ENCODE results near the gene ZNF480.
"Not testable (repeated sequence)": the region's sequence is repeated elsewhere in the genome, so short reads cannot be mapped to it uniquely, and the experiment has no call there.

ZNF480 gene

GRCh38 chr19:52336791-52337381, 39.9 kb downstream of the ZNF480 start:
- TF ChIP-seq POLR2AphosphoS5 (IDR thresholded peaks at IDR 0.05; ENCODE audit: low read depth) = no peak
- no peak for TF ChIP-seq REST (IDR thresholded peaks at IDR 0.05; ENCODE audit: insufficient replicate concordance, low read depth)
- no peak for TF ChIP-seq CTCF (IDR thresholded peaks at IDR 0.05; ENCODE audit: insufficient read depth, low read length)
- TF ChIP-seq GABPA (IDR thresholded peaks at IDR 0.05; ENCODE audit: low read depth) = no peak
- no peak for TF ChIP-seq SPI1 (IDR thresholded peaks at IDR 0.05; ENCODE audit: borderline replicate concordance, low read depth)
- Histone ChIP-seq H3K27ac (replicated peaks) (peak overlapping the region; percentile 96), H3K27me3 (ENCODE audit: insufficient read depth, poor library complexity, severe bottlenecking) (no peaks in the 10 kb centered on the region), H3K4me3 (replicated peaks; ENCODE audit: insufficient read depth, low read length) (peak overlapping the region; percentile 51)
- peak in 1 of 2 experiments; percentile 26 for DNase-seq (ENCODE audit: low read depth in 1 of 2, low spot score in 1 of 2)

- not testable (repeated sequence) for H3K4me3 ChIP-seq (replicated peaks; ENCODE audit: insufficient read depth, low read length); DNase-seq (ENCODE audit: low read depth in 1 of 2, low spot score in 1 of 2); H3K27ac ChIP-seq (replicated peaks)
These were observed 42.1 kb downstream of the ZNF480 start for GRCh38 chr19:52339022-52339421.

GRCh38 chr19:52343548-52343947, 46.6 kb downstream of the ZNF480 start:
- Histone ChIP-seq H3K4me3 (replicated peaks; ENCODE audit: insufficient read depth, low read length) (no peak overlapping the region), H3K27me3 (ENCODE audit: insufficient read depth, poor library complexity, severe bottlenecking) (no peaks in the 10 kb centered on the region), H3K27ac (replicated peaks) (no peak overlapping the region)
- peak in 1 of 2 experiments; percentile 8 for DNase-seq (ENCODE audit: low read depth in 1 of 2, low spot score in 1 of 2)
- TF ChIP-seq SPI1 (IDR thresholded peaks at IDR 0.05; ENCODE audit: borderline replicate concordance, low read depth) = no peak
- TF ChIP-seq POLR2AphosphoS5 (IDR thresholded peaks at IDR 0.05; ENCODE audit: low read depth) = no peak
- no peak for TF ChIP-seq GABPA (IDR thresholded peaks at IDR 0.05; ENCODE audit: low read depth)
- TF ChIP-seq CTCF (IDR thresholded peaks at IDR 0.05; ENCODE audit: insufficient read depth, low read length) = no peak
- no peak for TF ChIP-seq REST (IDR thresholded peaks at IDR 0.05; ENCODE audit: insufficient replicate concordance, low read depth)

More at GRCh38 chr19:52339022-52339421, 42.1 kb downstream of the ZNF480 start:
- not testable (repeated sequence) for H3K27me3 ChIP-seq (ENCODE audit: insufficient read depth, poor library complexity, severe bottlenecking)

- no peak overlapping the region for H3K4me3 ChIP-seq (replicated peaks; ENCODE audit: insufficient read depth, low read length)
- no peak for TF ChIP-seq CTCF (IDR thresholded peaks at IDR 0.05; ENCODE audit: insufficient read depth, low read length)
- no peak for TF ChIP-seq GABPA (IDR thresholded peaks at IDR 0.05; ENCODE audit: low read depth)
- TF ChIP-seq REST (IDR thresholded peaks at IDR 0.05; ENCODE audit: insufficient replicate concordance, low read depth) = no peak
- TF ChIP-seq POLR2AphosphoS5 (IDR thresholded peaks at IDR 0.05; ENCODE audit: low read depth) = no peak
- no peak for TF ChIP-seq SPI1 (IDR thresholded peaks at IDR 0.05; ENCODE audit: borderline replicate concordance, low read depth)
- no peak for DNase-seq (ENCODE audit: low read depth in 1 of 2, low spot score in 1 of 2)
These were observed 48.2 kb downstream of the ZNF480 start for GRCh38 chr19:52345162-52345561.

More at GRCh38 chr19:52345162-52345561, 48.2 kb downstream of the ZNF480 start:
- Histone ChIP-seq H3K27me3 (ENCODE audit: insufficient read depth, poor library complexity, severe bottlenecking) (no peaks in the 10 kb centered on the region), H3K27ac (replicated peaks) (no peak overlapping the region)
